Fibroblast of skin of right biceps (primary cell): ENCODE measurements around the gene CENPP.

Source experiments
- DNase-seq: peaks from one replicate; pipeline ENCODE4 v3.0.0-alpha.2; 2013

Gene CENPP

DNA sequence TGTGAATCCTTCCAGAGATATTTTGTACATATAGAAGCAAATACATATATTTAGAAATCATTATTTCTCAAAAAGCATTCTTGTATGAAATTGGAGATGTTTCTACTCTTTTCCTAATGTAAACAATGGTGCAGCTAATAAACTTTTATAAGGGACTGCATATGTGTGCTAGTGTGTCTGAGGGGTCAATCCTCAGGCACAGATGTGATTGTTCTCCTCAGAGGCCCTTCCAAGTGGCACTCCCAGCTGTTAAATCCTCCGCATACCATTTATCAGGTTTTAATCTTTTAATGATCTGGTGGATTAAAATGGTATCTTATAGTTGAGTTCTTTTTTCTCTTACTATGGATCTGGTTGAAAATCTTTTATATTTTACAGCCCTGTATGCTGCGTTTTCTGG is 104.1 kb downstream of the CENPP start:
- DNase-seq = no peak

DNA sequence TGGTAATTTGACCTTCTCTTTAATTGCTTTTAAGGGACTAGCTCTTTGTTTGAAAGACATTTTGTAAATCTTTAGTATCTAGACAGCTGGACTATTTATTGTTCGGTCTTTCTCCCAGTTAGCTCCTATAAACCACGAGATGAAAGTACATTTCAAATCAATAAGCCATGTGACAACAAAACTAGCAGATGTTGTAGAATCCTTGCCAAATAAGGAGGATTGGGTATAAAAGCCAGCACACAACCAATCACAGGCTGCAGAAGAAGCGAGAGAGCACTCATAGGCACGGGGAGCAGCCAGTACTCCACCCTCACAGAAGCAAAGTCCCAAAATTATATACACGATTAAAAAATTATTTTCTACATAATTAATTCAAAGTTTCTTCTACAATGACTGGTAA is 106.6 kb downstream of the CENPP start:
- no peak for DNase-seq

DNA sequence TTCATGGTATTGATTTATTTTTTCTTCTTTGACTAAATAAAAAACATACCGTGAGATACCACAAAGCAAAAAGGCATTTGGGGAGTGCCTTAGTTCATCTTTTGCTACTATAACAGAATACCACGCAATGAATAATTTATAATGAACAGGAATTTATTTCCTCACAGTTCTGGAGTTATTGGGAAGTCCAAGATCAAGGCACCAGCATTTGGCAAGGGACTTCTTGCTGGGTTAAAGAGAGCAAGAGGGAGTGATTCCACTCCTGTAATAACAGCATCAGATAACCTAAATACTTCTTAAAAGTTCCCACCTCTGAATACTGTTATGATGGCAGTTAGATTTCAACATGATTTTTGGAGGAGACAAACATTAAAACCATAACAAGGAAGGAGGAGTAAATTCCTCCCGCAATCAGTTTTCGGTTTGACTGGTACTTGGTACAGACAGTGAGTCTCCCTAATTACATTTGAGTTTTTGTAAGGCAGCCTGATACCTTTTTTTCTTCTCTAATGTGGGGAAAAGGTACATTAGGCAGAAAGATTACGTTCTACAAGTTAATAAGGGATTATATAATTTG is 107.3 kb downstream of the CENPP start:
- DNase-seq = no peak

DNA sequence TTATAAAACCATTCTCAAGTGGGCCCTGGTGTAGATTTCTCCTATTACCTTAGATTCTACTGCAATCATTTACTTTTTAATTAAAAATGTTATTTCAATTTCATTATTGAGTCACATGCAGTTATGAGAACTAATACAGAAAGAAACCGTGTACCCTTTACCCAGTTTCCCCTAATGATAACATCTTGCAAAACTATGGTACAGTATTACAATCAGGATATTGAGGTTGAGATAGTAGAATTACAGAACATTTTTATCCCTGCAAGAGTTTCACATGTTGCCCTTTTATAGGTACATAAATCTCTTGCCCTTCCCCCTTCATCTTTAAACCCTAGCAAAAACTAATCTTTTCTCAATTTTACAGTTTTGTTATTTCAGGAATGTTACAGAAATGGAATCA is 109.5 kb downstream of the CENPP start:
- no peak for DNase-seq

DNA sequence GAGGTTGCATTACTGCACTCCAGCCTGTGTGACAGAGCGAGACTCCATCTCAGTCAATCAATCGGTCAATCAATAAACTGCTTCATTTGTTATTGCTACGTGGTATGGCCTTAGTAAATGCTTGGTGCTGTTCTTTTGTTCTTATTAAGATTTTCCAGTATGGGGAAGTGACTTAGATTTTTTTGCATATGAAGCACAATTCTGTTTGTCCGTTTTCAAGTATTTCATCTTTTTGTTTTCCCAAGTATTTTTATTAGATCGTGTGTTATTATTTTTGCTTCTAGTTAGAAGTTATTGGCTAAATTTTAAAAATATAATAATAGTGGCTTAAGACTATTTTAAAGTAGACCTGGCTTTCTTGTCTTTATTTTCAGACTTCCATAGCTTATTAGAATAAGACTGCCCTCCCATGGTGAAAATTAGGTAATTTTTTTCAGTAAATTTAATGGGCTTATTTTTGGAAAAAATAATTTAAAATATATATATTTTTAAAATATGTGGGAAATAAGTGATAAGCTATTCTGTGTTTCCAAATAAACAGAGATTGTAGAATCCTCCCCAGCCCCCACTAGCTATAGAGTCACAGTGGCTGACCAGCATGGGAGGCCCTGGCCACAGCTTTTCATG is 113.3 kb downstream of the CENPP start:
- DNase-seq = peak; percentile 24

DNA sequence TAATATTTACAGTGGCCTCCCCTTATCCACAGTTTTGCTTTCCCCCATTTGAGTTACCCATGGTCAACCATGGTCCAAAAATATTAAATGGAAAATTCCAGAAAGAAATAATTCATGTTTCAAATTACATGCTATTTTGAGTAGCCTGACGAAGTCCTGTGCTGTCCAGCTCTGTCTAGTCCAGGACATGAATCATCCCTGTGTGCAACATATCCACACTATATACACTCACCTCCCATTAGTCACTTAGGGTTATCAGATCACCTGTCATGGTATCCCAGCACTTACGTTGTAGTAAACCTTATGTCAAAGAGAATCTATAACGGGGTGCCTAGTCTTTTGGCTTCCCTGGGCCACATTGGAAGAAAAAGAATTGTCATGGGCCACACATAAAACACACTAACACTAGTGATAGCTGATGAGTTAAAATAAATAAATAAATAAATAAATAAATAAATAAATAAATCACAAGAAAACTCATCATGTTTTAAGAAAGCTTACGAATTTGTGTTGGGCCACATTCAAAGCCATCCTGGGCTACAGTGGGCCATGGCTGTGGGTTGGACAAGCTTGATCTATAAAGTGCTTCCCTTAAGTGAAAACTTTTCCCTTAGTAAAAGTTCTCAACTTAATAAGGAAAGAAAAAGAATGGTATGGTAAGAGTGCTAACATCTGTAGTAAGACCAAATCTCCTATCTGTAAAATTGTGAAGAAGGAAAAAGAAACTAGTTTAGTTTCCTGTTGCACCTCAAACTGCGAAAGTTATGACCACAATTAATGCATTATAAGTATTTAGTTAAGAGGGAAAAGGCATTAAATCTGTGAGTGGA is 114.4 kb downstream of the CENPP start:
- DNase-seq = peak; percentile 36

DNA sequence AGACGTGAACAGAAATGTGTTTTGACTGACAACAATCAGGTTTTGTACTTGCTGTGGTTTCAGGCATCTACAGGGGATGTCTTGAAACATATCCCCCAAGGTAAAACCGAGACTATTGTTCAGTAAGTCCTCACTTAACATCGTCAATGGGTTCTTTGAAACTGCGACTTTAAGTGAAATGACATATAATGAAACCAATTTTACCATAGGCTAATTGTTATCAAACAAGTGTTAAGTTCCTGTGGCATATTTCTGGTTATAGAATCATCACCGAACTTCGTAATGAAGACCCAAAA is 114.9 kb downstream of the CENPP start:
- DNase-seq = no peak

DNA sequence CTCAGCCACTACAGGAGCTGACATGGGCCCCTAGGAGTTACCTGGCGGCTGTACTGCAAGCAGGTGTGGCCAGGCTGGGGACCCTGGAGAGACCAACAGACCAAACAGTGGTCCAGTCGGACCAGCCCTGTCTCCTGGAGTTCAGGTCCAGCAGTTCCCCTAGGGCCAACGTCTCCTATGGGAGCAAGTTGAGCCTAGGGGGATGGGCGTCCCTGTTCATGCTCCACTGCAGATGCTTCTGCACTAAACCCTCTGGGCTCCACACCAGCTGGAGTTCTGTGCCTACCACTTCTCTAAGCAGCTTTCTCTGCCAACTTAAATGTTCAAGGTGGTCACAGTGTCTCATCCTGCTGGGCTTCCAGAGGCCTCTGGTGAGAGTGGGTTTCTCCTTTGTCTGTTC is 119.1 kb downstream of the CENPP start:
- DNase-seq = no peak

DNA sequence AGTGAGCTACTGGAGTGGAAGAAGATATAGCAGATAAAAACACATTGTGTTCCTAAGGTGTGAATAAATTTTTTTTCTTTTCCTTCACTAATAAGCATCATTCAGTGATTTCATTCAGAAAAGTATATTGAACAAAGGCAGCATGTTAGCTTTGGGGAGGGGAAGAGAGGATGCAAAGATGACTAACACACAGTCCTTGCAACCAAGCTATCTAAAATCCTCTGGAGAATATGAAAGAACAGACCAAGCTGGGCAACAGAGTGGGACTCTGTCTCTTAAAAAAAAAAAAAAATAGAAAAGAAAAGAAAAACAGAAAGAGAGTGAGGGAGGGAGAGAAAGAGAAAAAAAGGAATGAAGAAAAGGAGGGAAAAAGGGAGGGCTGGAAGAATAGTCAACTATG is 120.8 kb downstream of the CENPP start:
- peak; percentile 24 for DNase-seq

DNA sequence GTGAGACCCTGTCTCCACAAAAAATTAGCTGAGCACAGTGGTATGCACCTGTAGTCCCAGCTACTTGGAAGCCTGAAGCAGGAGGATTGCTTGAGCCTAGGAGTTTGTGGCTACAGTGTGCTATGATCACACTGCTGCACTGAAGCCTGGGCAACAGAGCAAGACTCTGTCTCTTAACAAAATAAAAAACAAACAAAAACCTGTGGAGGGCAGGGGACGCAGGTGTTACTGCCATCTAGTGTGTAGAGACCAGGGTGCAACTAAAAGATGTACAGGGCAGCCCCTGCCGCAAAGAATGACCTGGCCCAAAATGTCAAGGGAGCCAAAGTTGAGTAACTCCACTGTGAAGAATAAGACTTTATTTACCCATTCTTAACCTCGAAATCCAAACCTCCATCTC is 129.5 kb downstream of the CENPP start:
- no peak for DNase-seq

DNA sequence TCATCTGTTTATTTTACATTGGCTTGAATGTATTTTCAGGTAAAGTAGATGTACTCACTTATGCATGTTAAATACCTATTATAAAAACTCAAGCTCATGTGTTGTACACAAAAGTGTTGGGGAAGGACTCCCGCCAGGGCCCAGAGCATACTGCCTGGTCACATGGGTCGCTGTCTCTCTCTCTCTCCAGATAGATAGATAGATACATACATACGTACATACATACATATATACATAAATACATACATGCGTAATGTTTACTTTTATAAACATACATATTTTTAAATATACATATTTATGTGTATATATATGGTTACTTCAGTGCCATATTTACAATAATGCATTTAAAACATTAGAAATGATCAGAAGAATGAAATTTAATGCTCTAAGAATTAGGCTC is 131.8 kb downstream of the CENPP start:
- DNase-seq = no peak

DNA sequence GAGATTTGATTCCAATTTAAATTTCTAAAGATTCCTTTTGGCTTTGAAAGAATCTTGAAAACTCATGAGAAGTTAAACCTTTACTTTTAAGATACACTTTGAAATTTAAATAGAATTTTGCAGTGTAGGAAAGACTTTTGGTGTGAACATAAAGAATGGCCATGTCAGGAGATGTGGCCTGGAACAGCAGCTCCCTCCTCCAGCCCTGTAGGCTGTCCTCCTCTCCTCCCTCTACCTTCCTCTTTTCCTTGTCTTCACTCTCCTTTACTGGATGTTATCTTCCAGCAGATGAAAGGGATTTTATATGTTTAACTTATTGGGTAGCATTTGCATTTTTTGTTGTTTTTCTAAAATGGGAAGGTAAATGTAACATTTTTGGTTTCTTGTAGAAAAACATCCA is 137.6 kb downstream of the CENPP start:
- DNase-seq = no peak

DNA sequence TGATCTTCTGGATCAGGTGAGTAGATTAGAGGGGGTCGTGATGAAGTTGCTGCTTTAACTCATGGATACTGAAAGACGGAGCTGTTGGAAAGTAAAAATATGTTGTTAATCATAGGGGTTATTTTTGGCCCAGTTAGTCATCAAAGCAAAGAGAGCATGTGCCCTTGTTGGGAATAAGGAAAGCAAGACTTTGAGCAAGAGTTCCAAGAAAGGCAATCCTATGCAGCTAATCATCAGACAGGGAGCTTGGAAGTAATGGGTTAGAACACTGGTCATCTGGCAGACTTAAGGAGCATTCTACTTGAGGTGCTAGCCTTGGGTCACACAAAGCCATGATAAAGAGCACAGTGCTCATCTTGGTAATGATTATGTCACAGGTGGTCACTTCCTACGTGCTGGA is 138.2 kb downstream of the CENPP start:
- DNase-seq = peak; percentile 94

DNA sequence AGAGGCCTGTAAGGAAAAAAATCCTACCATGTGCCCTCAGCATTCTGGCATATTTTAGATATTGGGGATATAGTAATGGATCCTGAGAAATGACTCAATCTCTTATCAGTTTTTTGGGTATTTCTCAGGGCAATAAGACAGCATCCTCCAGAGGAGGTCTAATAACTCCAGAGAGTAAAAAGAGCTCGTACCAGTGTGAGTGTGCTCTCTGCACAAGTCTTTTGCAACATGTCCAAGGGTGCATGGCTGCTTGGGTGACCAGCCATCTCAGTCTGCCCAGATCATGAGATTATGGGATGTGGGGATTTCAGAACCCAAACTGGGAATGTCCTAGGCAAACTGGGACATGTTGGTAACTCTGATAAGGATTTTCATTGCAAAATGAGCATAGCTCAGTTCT is 141.3 kb downstream of the CENPP start:
- no peak for DNase-seq

DNA sequence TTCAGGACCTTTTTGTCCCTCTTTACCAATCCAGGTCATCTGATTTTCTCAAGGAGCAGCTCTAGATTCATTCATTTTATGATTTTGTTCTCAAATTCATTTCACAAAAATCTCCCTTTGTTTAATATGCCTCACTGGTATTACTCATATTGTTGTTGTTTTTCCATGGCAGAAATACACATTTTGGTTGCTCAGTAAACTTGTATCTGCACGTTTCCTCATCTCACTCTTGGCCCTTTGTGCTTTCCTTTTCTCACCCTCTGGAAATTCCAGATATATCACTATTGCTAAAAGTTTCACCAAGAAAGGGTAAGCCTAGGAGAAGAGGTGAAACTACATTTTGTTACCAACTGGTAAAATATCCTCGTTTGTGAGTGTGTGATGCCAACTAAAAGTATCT is 141.8 kb downstream of the CENPP start:
- DNase-seq = no peak

DNA sequence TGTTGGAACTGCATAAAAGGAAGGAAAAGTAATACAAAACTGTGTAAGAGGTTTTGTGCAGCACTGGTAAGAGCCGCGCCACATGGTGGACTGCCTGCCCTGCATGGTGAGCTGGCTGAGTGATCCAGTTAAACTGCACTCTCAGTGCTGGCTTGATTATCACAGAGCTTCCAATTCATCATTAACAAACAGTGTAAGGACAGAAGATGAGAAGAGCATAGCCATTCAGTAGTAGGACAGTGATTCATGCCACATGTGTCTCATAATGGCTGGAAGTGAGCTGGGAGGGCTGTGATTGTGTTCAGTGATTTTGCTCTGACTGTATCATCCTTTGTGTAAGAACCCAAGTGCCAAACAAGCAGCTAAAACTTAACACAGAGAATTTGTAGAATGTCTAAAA is 142.5 kb downstream of the CENPP start:
- DNase-seq = peak; percentile 76

DNA sequence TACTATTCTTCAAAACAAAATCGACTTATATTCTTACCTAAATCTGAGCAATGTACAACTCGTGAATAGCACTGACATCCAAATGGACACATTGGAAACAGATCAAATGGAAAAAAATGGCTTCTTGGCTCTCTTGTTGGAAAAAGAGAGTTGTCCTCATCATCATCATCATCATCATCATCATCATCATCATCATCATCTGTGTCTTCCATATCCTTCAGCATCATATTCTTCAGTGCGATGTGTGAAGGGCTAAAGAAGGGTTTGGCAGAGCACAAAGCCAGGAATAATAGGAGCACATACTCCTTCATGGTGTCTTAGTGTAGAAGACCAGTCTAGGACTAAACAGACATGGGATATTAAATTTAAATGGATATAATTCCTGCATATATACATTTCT is 148.8 kb downstream of the CENPP start:
- DNase-seq = no peak

DNA sequence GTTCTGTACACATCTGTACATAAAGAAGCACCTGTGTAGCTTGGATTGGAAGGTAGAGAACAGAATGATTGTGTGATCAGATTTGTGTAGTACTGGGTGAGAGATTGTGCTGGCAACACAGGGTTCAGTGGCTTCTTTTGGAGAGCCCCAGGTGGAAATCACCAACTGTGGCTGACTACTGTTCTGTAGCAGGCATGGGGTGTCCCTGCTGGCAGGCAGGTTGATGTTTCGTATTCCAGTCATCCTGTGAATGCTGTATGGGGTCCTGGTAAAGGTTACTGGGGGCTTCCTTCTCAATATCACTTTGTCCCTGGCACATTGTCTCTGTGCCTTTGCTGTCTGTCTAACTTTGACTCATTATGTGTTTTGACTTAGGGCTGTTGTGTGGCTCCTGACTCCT is 151.2 kb downstream of the CENPP start:
- DNase-seq = no peak

DNA sequence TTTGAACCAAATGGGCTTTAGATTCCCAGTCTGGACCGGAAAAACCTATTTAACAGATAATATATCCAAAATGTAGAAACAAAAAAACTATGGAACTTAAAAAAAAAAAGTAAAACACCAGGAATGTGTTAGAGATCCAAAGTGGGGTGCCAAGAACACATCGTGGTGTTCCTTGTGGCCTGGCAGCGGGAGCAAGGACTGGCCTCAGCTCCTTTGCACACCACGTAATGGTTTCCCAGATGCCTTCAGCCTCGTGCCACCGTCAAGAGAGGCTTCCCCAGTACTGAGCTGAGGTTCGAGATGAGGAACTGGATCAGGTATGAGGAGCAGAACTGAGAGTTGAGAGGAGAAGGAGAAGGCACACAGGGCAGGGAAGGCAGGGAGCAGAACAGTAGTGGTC is 153.0 kb downstream of the CENPP start:
- DNase-seq = no peak

DNA sequence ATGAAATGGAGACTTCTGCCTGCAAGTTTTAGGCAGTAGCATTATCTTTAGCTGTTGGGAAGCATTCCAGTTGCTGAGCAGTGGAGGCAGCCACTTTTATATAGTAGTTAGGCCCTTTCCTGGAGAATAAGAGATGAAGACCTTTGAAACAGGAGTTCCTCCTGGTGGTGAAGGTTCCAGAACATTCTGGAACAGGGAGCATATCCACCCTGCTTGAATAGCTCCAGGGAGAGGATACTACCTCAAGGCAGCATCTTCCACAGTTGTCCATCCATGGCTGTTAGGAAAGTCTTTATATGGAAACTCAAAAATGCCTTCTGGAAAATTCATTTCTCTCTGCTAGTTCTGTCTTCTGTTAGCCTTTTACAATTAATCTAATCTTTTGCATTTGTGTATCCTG is 153.6 kb downstream of the CENPP start:
- no peak for DNase-seq

DNA sequence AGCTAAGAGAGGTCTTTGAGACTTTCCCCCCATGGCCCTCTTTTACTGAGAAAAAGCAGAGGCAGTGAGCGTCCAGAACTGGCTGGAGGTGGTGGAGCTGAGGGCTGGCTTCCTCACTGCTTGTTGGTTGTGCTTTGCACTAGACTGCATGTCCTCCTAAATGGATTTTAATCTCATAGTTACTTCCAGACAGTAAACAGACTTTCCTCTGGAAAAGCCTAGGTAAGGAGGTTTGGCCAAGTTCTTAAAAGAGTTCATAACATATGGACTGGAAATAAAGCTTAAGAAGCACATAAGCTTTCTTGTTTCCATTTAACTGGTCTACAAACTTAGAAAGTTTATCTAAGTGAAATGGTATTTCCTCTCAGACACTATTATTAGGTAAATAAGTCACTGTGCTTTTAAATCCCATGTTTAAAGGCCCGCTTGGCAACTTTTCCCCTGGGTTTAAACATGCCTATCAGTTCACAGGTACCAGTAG is 154.6 kb downstream of the CENPP start:
- peak; percentile 37 for DNase-seq

DNA sequence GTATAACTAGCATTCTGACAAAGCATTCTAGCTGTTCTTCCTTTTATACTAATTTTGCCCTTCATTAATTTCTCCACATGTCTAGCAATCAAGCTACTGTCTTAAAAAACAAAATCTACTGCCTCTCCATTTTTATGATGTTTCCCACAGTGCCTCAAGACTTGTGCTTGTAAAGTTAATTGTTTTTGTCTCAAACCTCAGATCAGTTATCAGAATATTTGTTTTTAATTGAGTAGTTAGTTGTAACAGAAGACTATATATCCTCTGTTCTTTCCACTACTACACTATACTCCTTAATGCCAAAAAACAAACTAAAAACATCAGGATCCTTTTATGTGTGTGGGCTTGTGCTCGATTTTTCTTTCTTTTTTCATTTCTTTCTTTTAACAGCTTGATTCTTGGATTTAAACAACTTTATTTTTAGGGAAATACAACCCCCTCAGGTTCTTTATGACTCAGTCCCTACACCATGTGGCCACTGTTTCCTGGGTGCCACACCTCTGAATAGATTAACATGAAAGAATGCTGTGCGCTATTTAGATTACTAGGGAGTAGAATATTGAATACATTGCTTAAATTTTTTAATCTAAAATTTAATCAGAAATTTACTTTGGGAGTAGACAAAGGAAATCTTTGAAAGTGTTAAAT is 155.4 kb downstream of the CENPP start:
- DNase-seq = peak; percentile 42

DNA sequence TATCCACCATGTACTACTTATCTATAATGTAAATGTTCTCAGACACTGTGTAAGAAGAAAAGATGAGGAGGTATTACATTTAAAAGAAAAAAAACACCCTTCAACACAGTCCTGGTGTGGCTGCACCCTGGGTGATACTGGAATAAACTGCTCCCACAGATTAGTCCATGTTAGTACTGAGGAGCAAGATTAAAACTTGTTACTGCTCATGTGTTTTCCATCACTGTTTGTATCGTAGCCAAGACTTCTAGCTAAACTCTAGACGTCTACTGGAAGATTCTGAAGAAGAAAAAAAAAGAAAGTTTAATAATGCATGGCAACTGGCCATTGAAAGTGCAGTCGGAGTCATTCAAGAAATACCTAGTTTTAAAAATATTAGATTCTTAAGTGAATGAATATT is 156.6 kb downstream of the CENPP start, which contains the start of gene ASPN:
ASPN (minus strand) TSS at position 178 of the 400 bp plus-strand sequence.
- peak; percentile 74 for DNase-seq

DNA sequence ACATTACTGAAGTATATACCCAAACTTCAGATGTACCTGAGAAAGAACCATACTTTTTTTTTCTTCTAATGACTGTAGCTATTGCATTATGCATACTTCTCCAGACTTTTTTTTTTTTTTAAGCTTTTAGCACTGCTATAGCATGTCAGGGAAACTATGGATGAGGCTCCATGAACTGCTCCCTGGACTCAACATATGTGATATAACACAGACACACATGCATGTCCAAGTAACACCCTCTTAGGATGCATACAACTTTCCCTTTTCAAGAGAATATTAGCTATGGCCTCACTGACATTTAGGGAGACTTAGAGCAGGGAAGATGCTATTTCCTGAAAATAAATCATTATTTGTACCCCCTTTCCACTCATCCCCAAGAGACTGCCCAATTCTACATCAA is 157.1 kb downstream of the CENPP start:
- no peak for DNase-seq
